Measurements from ENCODE around the gene ESF1. TPM values are rescaled to one million over a fixed set of nuclear protein-coding genes. Genes with fewer than 3 reads are reported as not detected.
A peak's percentile ranks its signal among the peaks of the same experiment; 100 is the strongest.

The ESF1 gene
- total RNA-seq, 1 donor from 2014 or later = 15.5 TPM

DNA sequence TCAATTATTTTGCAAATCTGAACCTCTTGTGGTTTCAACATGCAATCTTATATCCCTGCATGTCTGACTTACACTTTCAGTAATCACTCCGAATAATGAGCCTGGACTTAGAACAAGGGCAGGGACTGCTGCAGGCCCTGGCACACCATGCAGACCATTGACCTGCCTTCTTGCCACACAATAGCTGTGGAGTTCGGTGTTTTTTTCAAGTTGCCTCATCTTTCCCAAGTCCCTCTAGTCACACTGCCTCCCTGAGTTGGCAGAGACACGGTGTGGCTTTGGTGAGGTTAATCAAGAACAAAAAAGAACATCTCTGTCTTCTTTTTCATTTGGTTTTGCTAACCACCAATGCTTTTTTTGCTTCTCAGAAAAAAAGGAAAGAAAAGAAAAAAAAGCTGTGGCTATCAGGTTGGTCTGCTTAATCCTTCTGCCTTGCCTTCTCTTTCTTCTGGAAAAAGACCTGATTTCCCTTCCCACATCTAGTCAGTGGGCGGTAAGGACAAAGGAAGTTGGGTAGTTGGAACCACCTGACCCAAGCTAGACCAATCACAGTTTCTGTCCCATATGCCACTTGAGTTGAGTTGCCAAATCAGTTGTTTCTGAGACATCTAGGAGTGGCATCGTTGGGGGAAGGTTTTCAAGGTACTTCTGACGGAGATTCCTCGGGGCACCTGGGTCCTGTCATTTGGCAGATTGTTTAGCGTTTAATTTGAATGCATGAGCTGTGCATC, 90.1 kb downstream of the ESF1 start:
- Mint-ChIP-seq H3K4me1 (no peaks in the 10 kb centered on the region), H3K36me3 (ENCODE audit: low read depth) (no peaks in the 10 kb centered on the region)

GRCh38 chr20:13692802-13693736, 91.7 kb downstream of the ESF1 start:
- intact Hi-C loops (cut with micrococcal nuclease) = no loop called here
- DNase-seq (no peak), ATAC-seq (ENCODE audit: low read depth) (no peak)
- peaks cover 2% of the 10 kb centered on the region for H3K9me3 Mint-ChIP-seq
- CTCF ChIA-PET = no interaction called here
- no peaks in the 10 kb centered on the region for H3K4me1 Mint-ChIP-seq
- H3K4me3 Mint-ChIP-seq = no peak overlapping the region
- peaks cover 2% of the 10 kb centered on the region for H3K27me3 Mint-ChIP-seq
- H3K27ac Mint-ChIP-seq = no peak overlapping the region
- TF ChIP-seq, protein P1, sequence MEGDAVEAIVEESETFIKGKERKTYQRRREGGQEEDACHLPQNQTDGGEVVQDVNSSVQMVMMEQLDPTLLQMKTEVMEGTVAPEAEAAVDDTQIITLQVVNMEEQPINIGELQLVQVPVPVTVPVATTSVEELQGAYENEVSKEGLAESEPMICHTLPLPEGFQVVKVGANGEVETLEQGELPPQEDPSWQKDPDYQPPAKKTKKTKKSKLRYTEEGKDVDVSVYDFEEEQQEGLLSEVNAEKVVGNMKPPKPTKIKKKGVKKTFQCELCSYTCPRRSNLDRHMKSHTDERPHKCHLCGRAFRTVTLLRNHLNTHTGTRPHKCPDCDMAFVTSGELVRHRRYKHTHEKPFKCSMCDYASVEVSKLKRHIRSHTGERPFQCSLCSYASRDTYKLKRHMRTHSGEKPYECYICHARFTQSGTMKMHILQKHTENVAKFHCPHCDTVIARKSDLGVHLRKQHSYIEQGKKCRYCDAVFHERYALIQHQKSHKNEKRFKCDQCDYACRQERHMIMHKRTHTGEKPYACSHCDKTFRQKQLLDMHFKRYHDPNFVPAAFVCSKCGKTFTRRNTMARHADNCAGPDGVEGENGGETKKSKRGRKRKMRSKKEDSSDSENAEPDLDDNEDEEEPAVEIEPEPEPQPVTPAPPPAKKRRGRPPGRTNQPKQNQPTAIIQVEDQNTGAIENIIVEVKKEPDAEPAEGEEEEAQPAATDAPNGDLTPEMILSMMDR (IDR thresholded peaks at IDR 0.05) = no peak
- H3K36me3 Mint-ChIP-seq (ENCODE audit: low read depth) = no peaks in the 10 kb centered on the region
- POLR2A ChIA-PET = no interaction called here

More for the DNA sequence above, 90.1 kb downstream of the ESF1 start:
- ChIA-PET CTCF (no interaction called here), POLR2A (no interaction called here)
- no peak overlapping the region for H3K4me3 Mint-ChIP-seq
- intact Hi-C loops (cut with micrococcal nuclease) = no loop called here
- no peak for DNase-seq
- no peak overlapping the region for H3K27ac Mint-ChIP-seq
- TF ChIP-seq, protein P1 (IDR thresholded peaks at IDR 0.05) = no peak
- H3K27me3 Mint-ChIP-seq = peaks cover 2% of the 10 kb centered on the region
- H3K9me3 Mint-ChIP-seq = peaks cover 2% of the 10 kb centered on the region
- no peak for ATAC-seq (ENCODE audit: low read depth)

- TF ChIP-seq, protein P1 (IDR thresholded peaks at IDR 0.05) = no peak
- POLR2A ChIA-PET = no interaction called here
- Mint-ChIP-seq H3K9me3 (peaks cover 2% of the 10 kb centered on the region), H3K27me3 (peaks cover 2% of the 10 kb centered on the region), H3K27ac (no peak overlapping the region), H3K4me1 (peaks cover 6% of the 10 kb centered on the region), H3K4me3 (no peak overlapping the region), H3K36me3 (ENCODE audit: low read depth) (no peaks in the 10 kb centered on the region)
- no peak for DNase-seq
- CTCF ChIA-PET = no interaction called here
- ATAC-seq (ENCODE audit: low read depth) = no peak
- intact Hi-C loops (cut with micrococcal nuclease) = no loop called here
Observed at GRCh38 chr20:13690943-13691342, 93.8 kb downstream of the ESF1 start.

DNA sequence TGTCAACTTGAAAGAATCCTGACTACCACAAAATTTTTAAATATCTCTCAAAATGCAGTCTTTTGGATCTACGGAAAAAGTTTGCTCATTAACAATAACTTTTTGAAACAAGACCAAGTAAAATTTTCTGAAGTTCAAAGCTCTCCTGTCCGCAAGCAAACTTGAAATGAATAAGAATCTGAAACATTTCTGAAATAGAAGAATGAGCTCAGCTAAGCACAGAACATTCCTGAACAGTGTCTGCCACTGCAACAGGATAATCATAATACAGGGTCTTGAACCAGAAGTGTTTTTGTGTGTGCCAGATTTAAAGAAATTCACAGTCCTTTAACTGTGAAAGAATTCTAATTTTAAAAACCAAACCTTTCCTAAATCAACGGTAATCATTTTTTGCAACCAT, 96.9 kb downstream of the ESF1 start:
- intact Hi-C loops (cut with micrococcal nuclease) = no loop called here
- ATAC-seq (ENCODE audit: low read depth) (no peak), DNase-seq (no peak)
- Mint-ChIP-seq H3K36me3 (ENCODE audit: low read depth) (no peaks in the 10 kb centered on the region), H3K4me3 (no peak overlapping the region), H3K9me3 (no peaks in the 10 kb centered on the region), H3K27ac (no peak overlapping the region), H3K27me3 (peaks cover 2% of the 10 kb centered on the region), H3K4me1 (peaks cover 32% of the 10 kb centered on the region)
- POLR2A ChIA-PET = no interaction called here
- CTCF ChIA-PET = no interaction called here
- TF ChIP-seq, protein P1 (IDR thresholded peaks at IDR 0.05) = no peak

DNA sequence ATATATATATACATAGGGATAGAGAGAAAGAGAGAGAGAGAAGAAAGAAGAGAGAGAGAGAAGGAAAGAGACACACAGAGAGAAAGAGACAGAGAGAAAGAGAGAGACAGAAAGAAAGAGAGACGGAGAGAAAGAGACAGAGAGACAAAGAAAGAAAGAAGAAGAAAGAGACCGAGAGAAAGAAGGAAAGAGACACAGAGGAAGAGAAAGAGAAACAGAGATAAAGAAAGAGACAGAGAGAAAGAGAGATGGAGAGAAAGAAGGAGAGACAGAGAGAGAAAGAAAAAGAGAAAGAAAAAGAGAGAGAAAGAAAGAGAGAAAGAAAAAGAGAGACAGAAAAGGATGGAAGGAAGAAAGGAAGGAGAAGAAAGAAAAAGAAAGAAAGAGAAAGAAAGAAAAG, 99.1 kb downstream of the ESF1 start:
- TF ChIP-seq, protein P1 (IDR thresholded peaks at IDR 0.05) = peak; percentile 77
- intact Hi-C loops (cut with micrococcal nuclease) = loop anchor here (1.0 kb wide), 1 partner anchor 32 kb away; no protein-coding TSS in a partner anchor
- peaks cover 32% of the 10 kb centered on the region for H3K4me1 Mint-ChIP-seq
- ATAC-seq (ENCODE audit: low read depth) = no peak
- H3K4me3 Mint-ChIP-seq = no peak overlapping the region
- H3K27me3 Mint-ChIP-seq = no peaks in the 10 kb centered on the region
- no peaks in the 10 kb centered on the region for H3K9me3 Mint-ChIP-seq
- POLR2A ChIA-PET = no interaction called here
- peak overlapping the region; percentile 22 for H3K27ac Mint-ChIP-seq
- CTCF ChIA-PET = no interaction called here
- no peak for DNase-seq
- H3K36me3 Mint-ChIP-seq (ENCODE audit: low read depth) = no peaks in the 10 kb centered on the region

All from activated B cell treated with CpG ODN at 0.5 μM for 24 hours (primary cell).